NCI-H2081 (cell line): ENCODE measurements around the gene ALG2.

Experiments used
- DNase-seq, 2 experiments: peaks; one replicate each; lab custom pipeline; 2025; lab: John Stamatoyannopoulos, UW

ALG2 gene

DNA sequence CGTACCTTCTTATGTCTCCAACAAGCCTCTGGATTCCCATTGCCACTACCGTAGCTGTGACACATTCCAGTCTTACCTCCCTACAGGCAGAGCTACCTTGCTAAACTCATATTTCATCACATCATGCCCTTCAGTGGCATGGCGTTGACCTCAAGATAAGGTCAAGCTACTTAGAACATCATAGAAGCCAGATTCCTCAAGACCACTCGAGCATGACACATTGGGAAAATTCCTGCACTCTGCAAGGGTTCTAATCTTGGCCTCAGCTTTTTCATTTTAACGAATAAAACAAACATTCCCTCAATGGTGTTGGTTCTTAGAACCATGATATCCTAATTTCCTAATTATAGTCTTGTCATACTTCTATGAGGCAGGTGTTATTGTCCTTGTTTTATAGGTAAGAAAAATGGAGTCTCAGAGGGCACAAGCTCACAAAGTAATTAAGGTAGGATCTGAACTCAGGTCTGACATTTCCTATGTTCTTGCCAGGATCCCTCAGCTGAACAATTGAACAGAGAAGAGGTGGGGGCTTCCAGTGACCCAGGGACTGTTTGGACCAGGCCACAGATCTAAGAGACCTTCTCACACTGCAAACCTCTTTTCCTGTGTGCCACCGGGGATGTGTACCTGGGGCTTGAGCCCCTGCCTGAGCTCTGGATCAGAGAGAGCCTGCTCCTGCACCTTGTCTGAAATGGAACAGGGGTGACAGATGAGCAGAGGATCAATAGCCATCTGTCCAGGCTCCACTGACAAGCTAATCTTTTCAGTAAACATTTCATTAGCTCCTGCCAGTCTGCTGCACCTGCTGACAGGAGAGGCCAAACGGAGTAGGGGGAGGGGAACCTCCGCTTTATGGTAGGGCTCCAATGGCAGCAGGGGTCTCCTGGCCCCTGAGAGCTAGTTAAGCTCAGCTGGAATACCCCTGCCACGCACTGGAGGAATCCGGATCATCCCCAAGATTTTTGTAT is 49.3 kb downstream of the ALG2 start:
- peak; percentile 26 to 64 for DNase-seq

DNA sequence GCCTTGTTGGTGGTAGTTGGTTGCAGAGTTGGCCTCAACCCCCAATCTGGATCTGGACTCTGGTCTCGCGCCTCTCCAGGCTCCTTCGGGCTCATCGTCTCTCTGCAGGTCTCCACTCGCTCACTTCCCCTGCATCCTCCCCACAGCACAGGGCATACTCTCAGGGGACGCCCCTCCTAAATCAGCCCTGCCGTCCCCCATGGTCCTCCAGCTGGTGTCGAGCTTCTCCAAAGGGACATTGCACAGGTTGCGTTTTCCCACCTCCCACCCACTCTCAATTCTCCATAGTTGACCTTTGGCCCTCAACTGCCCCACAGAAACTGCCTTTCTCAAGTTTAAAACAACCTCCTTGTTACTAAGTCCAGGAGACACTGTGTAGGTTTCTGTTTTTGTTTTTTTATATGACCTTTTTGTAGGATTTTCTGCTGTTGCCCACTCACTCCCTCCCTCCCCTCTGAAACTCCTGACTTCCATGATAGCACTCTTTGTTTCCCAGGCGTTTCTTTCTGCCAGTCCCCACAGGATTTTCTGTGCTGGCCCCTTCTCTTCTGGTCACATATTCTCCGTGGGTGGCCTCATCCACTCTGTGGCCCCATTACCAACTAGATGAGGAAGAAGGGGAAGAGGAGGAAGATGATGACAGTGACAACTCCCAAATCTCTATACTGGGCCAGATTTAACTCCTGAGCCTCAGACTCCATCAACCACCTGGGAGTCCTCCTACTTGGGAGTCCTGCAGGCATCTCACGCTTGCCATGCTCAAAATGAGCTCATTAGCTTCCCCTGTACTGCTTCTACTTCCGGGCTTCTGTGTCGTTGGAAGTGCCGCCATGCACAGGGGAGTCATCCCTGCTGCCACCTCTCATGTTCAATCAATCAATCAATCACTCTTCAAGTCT is 50.3 kb downstream of the ALG2 start:
- DNase-seq: no peak

GRCh38 chr9:99169982-99170761 is 51.6 kb downstream of the ALG2 start:
- peak; percentile 67 to 92 for DNase-seq

GRCh38 chr9:99169086-99169485 is 52.7 kb downstream of the ALG2 start:
- no peak for DNase-seq

- DNase-seq: no peak
Measured at GRCh38 chr9:99167694-99168093, 54.0 kb downstream of the ALG2 start.

DNA sequence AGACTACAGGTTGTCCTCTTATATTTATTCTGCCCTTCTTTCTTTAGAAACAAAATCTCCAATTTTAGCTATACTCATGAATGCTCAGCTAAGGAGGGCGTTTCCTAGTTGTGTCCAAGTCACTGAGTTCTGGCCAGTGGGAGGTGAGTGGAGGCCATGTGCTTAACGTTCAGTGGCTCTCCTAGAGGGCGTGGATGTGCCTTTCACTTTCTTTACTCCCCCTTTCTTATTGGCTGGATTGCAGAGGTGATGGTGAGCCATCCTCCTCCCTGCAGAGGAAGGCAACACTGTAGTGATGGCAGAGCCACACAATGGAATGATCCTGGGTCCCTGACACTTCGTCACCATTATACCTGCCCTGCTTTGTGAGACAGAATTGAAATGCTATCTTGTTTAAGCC is 54.6 kb downstream of the ALG2 start:
- DNase-seq: no peak
